GM06990 (cell line): ENCODE results near the gene KNTC1.
"Not testable (repeated sequence)": the region's sequence is repeated elsewhere in the genome, so short reads cannot be mapped to it uniquely, and the experiment has no call there.

Source experiments
- DNase-seq: peaks from one replicate; pipeline ENCODE4 v3.0.0-alpha.2; 2011; ENCODE audit not compliant: insufficient read length; ENCODE audit errors: extremely low read depth
- H3K27me3 ChIP-seq: replicated peaks from 2 replicates; pipeline ENCODE4 v1.6.0; 2011; ENCODE audit warnings: low read length; ENCODE audit not compliant: control insufficient read depth, insufficient read depth
- H3K36me3 ChIP-seq: 2 replicates; pipeline ENCODE4 v1.5.1; 2011; ENCODE audit warnings: low read length; ENCODE audit not compliant: control insufficient read depth, insufficient read depth
- H3K4me3 ChIP-seq: replicated peaks from 2 replicates; pipeline ENCODE4 v1.5.1; 2011; ENCODE audit warnings: low read depth, mild to moderate bottlenecking, control low read depth, low read length
- CTCF ChIP-seq: IDR thresholded peaks from 2 replicates; pipeline ENCODE4 v1.5.1; 2011; ENCODE audit warnings: low read length, control low read depth, mild to moderate bottlenecking, inconsistent platforms; ENCODE audit not compliant: insufficient read depth, poor library complexity, severe bottlenecking

Gene KNTC1

GRCh38 chr12:122506393-122506938, 20.6 kb upstream of the KNTC1 start:
- DNase-seq: no peak
- Histone ChIP-seq H3K4me3 (no peak overlapping the region), H3K27me3 (no peaks in the 10 kb centered on the region), H3K36me3 (peaks cover 17% of the 10 kb centered on the region)
- no peak for TF ChIP-seq CTCF

DNA sequence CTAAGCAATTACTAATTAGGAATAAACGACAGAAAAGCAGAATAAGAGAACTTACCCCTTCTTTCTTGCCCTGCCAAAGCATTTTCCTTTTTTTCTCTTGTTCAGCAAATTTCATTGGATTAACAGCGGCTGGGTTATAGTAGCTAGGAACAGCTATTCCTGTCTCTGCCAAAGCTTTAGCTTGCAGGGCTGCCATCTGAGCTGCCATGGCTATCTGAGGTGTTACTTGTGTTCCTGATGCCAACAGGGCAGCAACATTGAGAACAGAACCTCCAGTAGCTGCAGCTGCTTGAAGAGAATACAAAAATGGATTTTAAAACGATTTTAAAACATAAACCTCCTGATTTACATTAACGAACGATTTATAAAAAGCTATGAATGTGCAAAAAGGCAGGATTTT, 18.9 kb upstream of the KNTC1 start:
- no peak for DNase-seq
- no peak overlapping the region for H3K4me3 ChIP-seq
- H3K36me3 ChIP-seq: peaks cover 18% of the 10 kb centered on the region
- H3K27me3 ChIP-seq: no peaks in the 10 kb centered on the region
- no peak for TF ChIP-seq CTCF

DNA sequence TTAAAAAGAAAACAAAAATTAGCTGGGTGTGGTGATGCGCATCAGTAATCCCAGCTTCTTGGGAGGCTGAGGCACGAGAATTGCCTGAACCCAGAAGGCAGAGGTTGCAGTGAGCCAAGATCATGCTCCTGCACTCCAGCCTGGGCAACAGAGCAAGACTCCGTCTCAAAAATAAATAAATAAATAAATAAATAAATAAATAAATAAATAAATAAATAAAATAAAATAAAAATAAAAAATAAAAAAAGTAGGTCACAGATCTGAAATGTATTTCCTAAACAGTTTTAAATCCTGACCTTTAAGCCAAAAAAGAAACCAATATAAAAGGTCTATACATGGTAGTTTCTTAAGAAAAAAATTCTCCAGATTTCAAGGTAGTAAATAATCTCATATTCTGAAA, 14.0 kb upstream of the KNTC1 start:
- peaks cover 20% of the 10 kb centered on the region for H3K36me3 ChIP-seq

GRCh38 chr12:122513660-122514059, 13.4 kb upstream of the KNTC1 start:
- Histone ChIP-seq H3K27me3 (no peaks in the 10 kb centered on the region), H3K36me3 (peaks cover 22% of the 10 kb centered on the region), H3K4me3 (no peak overlapping the region)
- DNase-seq: no peak
- no peak for TF ChIP-seq CTCF

More for the DNA sequence above, 14.0 kb upstream of the KNTC1 start:
- not testable (repeated sequence) for H3K27me3 ChIP-seq, DNase-seq, H3K4me3 ChIP-seq

GRCh38 chr12:122515275-122515674, 11.8 kb upstream of the KNTC1 start:
- Histone ChIP-seq H3K4me3 (no peak overlapping the region), H3K27me3 (no peaks in the 10 kb centered on the region), H3K36me3 (peaks cover 27% of the 10 kb centered on the region)
- DNase-seq: no peak
- no peak for TF ChIP-seq CTCF

- no peak for DNase-seq
- TF ChIP-seq CTCF: no peak
- Histone ChIP-seq H3K4me3 (no peak overlapping the region), H3K36me3 (peaks cover 27% of the 10 kb centered on the region), H3K27me3 (no peaks in the 10 kb centered on the region)
Observed at GRCh38 chr12:122516544-122517361, 10.3 kb upstream of the KNTC1 start.
